GM21447 (cell line): ENCODE data around the gene HSD3B7.
"Not testable (repeated sequence)": the region's sequence is repeated elsewhere in the genome, so short reads cannot be mapped to it uniquely, and the experiment has no call there.

Experiments used
- ATAC-seq: cut with Tn5 transposase; IDR thresholded peaks from one replicate; pipeline ENCODE4 v1.9.1; 2021; ENCODE audit not compliant: unreplicated experiment

Gene HSD3B7

GRCh38 chr16:30984669-30985400 lies at the start of gene HSD3B7:
Gene HSD3B7, plus strand, starts transcription at chr16:30985207. Its CDS starts 452 bp downstream, at chr16:30985659.
- ATAC-seq: peak; percentile 51

- no peak for ATAC-seq
These were observed 47.3 kb upstream of the HSD3B7 start for GRCh38 chr16:30937692-30938091.

GRCh38 chr16:30939571-30939970 lies 45.4 kb upstream of the HSD3B7 start:
- ATAC-seq: not testable (repeated sequence)

GRCh38 chr16:30941600-30942425 lies 43.2 kb upstream of the HSD3B7 start:
- peak; percentile 86 for ATAC-seq

GRCh38 chr16:30942426-30942806 lies 42.6 kb upstream of the HSD3B7 start:
- no peak for ATAC-seq

- ATAC-seq: no peak
These were observed 40.7 kb upstream of the HSD3B7 start for GRCh38 chr16:30944352-30944751.

- no peak for ATAC-seq
These were observed 38.1 kb upstream of the HSD3B7 start for GRCh38 chr16:30946671-30947540.

- ATAC-seq: no peak
These were observed 37.5 kb upstream of the HSD3B7 start for GRCh38 chr16:30947541-30947858.

GRCh38 chr16:30947859-30948666 lies 36.9 kb upstream of the HSD3B7 start:
- ATAC-seq: peak; percentile 9

GRCh38 chr16:30948667-30949649 lies 36.0 kb upstream of the HSD3B7 start, which contains the start of gene ORAI3:
Gene ORAI3, plus strand, starts transcription at chr16:30949068. Its CDS starts 222 bp downstream, at chr16:30949290.
- peak; percentile 67 for ATAC-seq

- peak; percentile 53 for ATAC-seq
These were observed 35.1 kb upstream of the HSD3B7 start for GRCh38 chr16:30949650-30950515.

- ATAC-seq: no peak
These were observed 34.4 kb upstream of the HSD3B7 start for GRCh38 chr16:30950516-30951065.

- no peak for ATAC-seq
These were observed 33.8 kb upstream of the HSD3B7 start for GRCh38 chr16:30951193-30951592.

- ATAC-seq: no peak
These were observed 33.3 kb upstream of the HSD3B7 start for GRCh38 chr16:30951750-30952149.

GRCh38 chr16:30953111-30953510 lies 31.9 kb upstream of the HSD3B7 start:
- no peak for ATAC-seq

GRCh38 chr16:30953511-30954124 lies 31.4 kb upstream of the HSD3B7 start:
- no peak for ATAC-seq

- ATAC-seq: no peak
These were observed 30.0 kb upstream of the HSD3B7 start for GRCh38 chr16:30954993-30955392.
